ENCODE measurements around the gene ARPP19.

DNA sequence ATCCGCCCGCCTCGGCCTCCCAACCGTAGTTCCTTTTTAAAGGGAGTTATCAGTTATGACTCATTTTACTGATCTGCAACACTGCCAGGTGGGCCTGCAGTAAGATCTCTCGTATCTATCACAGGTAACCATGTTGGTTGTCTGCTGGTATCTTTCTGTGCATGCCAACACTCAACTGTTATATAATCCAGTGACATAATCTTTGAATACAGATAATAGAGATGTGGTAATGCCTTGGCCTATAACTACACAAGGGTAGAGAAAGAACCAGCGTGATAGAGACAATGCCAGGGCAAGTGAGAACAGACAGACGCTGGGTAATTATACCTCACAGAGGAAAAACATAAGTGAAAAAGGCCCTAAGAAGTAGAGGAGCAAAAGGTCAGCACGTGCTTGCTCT lies 11.0 kb upstream of the ARPP19 start:
- TF ChIP-seq GATA2 (IDR thresholded peaks at IDR 0.05; ENCODE audit: low read depth, low read length) (no peak), GATA3 (IDR thresholded peaks at IDR 0.05; ENCODE audit: low read depth, low read length) (no peak)

All from SH-SY5Y (cell line).